H1 (cell line): Measurements from ENCODE around the gene LPP. TPM values are rescaled to one million over a fixed set of nuclear protein-coding genes. Genes with fewer than 3 reads are reported as not detected.

Experiments
- CTCF ChIA-PET: fragments of 300-600 bp; sonication (Branson Sonifier 250); formaldehyde crosslinking; loops from one replicate; lab custom pipeline; 2021; ENCODE audit not compliant: partially characterized antibody; lab: Charles Lee
- POLR2A ChIA-PET: fragments of 300-600 bp; sonication (Branson Sonifier 250); formaldehyde crosslinking; loops from one replicate; lab custom pipeline; 2021; ENCODE audit warnings: inconsistent platforms; ENCODE audit not compliant: partially characterized antibody; lab: Charles Lee
- DNase-seq, 2 experiments: peaks; one replicate each; pipeline versions ENCODE4 v3.0.0 to v3.0.0-alpha.2; 2010 to 2022; ENCODE audit warnings: low spot score in 2 of 2, low read depth in 1 of 2, mixed read lengths in 1 of 2
- FAIRE-seq: peaks from 2 replicates; lab custom pipeline; 2011; peaks lifted over from hg19 to GRCh38; lab: Jason Lieb, UNC
- H2AFZ ChIP-seq: 2 replicates; pipeline ENCODE4 v1.8.1; 2012; ENCODE audit warnings: low read length, inconsistent platforms
- H2AK5ac ChIP-seq: 2 replicates; pipeline ENCODE4 v1.6.1; 2013; ENCODE audit warnings: low read depth, low read length
- H2BK120ac ChIP-seq: replicated peaks from 2 replicates; pipeline ENCODE3; 2013; ENCODE audit warnings: low read depth, low read length, inconsistent platforms
- H2BK12ac ChIP-seq: 2 replicates; pipeline ENCODE4 v1.6.1; 2013; ENCODE audit warnings: low read depth, low read length
- H2BK15ac ChIP-seq: 2 replicates; pipeline ENCODE4 v1.6.1; 2013; ENCODE audit warnings: low read length
- H2BK20ac ChIP-seq: 2 replicates; pipeline ENCODE4 v1.6.1; 2013; ENCODE audit warnings: low read length
- H2BK5ac ChIP-seq: 2 replicates; pipeline ENCODE4 v1.6.1; 2013; ENCODE audit warnings: low read depth, low read length
- H3K14ac ChIP-seq: 2 replicates; pipeline ENCODE4 v1.6.1; 2013; ENCODE audit warnings: inconsistent platforms; ENCODE audit not compliant: insufficient read length
- H3K18ac ChIP-seq: 2 replicates; pipeline ENCODE4 v1.6.1; 2013; ENCODE audit warnings: low read length; ENCODE audit errors: extremely low read depth
- H3K23ac ChIP-seq: 2 replicates; pipeline ENCODE4 v1.6.1; 2013; ENCODE audit warnings: inconsistent platforms; ENCODE audit not compliant: insufficient read length
- H3K23me2 ChIP-seq: 2 replicates; pipeline ENCODE4 v1.6.1; 2013; ENCODE audit warnings: low read depth, low read length
- H3K27ac ChIP-seq: 2 replicates; pipeline ENCODE4 v1.6.1; 2011; ENCODE audit warnings: low read depth, low read length, inconsistent platforms
- H3K27me3 ChIP-seq, 4 experiments: replicated peaks in 1 of 4; 1 replicate in 1 of 4; 2 replicates in 3 of 4; pipeline versions ENCODE4 v1.6.1 to v1.8.1; 2011 to 2013; ENCODE audit warnings: low read length in 3 of 4, mild to moderate bottlenecking in 3 of 4, inconsistent platforms in 2 of 4, mixed read lengths in 2 of 4, moderate library complexity in 1 of 4; ENCODE audit not compliant: control insufficient read depth in 3 of 4, insufficient read depth in 3 of 4; ENCODE audit errors: extremely low read depth in 1 of 4
- H3K36me3 ChIP-seq, 4 experiments: 2 replicates each; pipeline versions ENCODE4 v1.6.1 to v1.8.1; 2011 to 2013; ENCODE audit warnings: mild to moderate bottlenecking in 4 of 4, low read length in 3 of 4, moderate library complexity in 2 of 4, control low read depth in 1 of 4, inconsistent platforms in 1 of 4; ENCODE audit not compliant: insufficient read depth in 4 of 4, control insufficient read depth in 2 of 4
- H3K4ac ChIP-seq: replicated peaks from 2 replicates; pipeline ENCODE3; 2013; ENCODE audit warnings: low read length, low read depth, mixed read lengths, inconsistent platforms; ENCODE audit not compliant: insufficient read length
- H3K4me1 ChIP-seq, 4 experiments: replicated peaks in 1 of 4; 1 replicate in 1 of 4; 2 replicates in 3 of 4; pipeline versions ENCODE4 v1.6.1 to v1.8.1; 2011 to 2013; ENCODE audit warnings: low read length in 3 of 4, inconsistent platforms in 2 of 4, mixed read lengths in 1 of 4; ENCODE audit not compliant: insufficient read depth in 4 of 4, control insufficient read depth in 3 of 4
- H3K4me2 ChIP-seq, 2 experiments: 2 replicates each; pipeline versions ENCODE4 v1.6.1 to v1.8.1; 2011 to 2013; ENCODE audit warnings: low read depth in 2 of 2, low read length in 2 of 2, control low read depth in 1 of 2, inconsistent platforms in 1 of 2, mild to moderate bottlenecking in 1 of 2; ENCODE audit not compliant: insufficient read depth in 1 of 2
- H3K4me3 ChIP-seq, 4 experiments: fragments of 200-600, 300-600 bp in 1 of 4; sonication (generic), shearing (Covaris generic), sonication (Bioruptor Twin) in 1 of 4; 2 replicates each; pipeline versions ENCODE4 v1.5.1 to v1.8.1; 2011 to 2016; ENCODE audit warnings: low read length in 4 of 4, low read depth in 3 of 4, control low read depth in 2 of 4, inconsistent platforms in 2 of 4, mild to moderate bottlenecking in 2 of 4, mixed read lengths in 1 of 4, moderate library complexity in 1 of 4; ENCODE audit not compliant: insufficient read depth in 2 of 4; ENCODE audit errors: extremely low read depth in 1 of 4
- H3K56ac ChIP-seq: replicated peaks from 2 replicates; pipeline ENCODE3; 2013; ENCODE audit warnings: low read depth, mild to moderate bottlenecking, mixed read lengths, low read length, inconsistent platforms; ENCODE audit not compliant: insufficient read length
- H3K79me1 ChIP-seq: 2 replicates; pipeline ENCODE4 v1.6.1; 2013; ENCODE audit warnings: low read depth, low read length, control low read depth
- H3K79me2 ChIP-seq, 2 experiments: 2 replicates each; pipeline versions ENCODE4 v1.6.1 to v1.8.1; 2012 to 2013; ENCODE audit warnings: low read length in 2 of 2, mild to moderate bottlenecking in 2 of 2, inconsistent platforms in 1 of 2; ENCODE audit not compliant: insufficient read depth in 2 of 2, control insufficient read depth in 1 of 2
- H3K9ac ChIP-seq, 4 experiments: replicated peaks in 1 of 4; 1 replicate in 1 of 4; 2 replicates in 3 of 4; pipeline versions ENCODE4 v1.6.1 to v1.8.1; 2011 to 2013; ENCODE audit warnings: low read depth in 3 of 4, low read length in 3 of 4, control low read depth in 2 of 4, mild to moderate bottlenecking in 2 of 4, moderate library complexity in 2 of 4, inconsistent platforms in 1 of 4; ENCODE audit errors: extremely low read depth in 1 of 4
- H3K9me3 ChIP-seq, 2 experiments: 2 replicates each; pipeline versions ENCODE4 v1.6.1 to v1.8.1; 2012 to 2013; ENCODE audit warnings: mild to moderate bottlenecking in 2 of 2, moderate library complexity in 2 of 2, control low read depth in 1 of 2, inconsistent platforms in 1 of 2, low read depth in 1 of 2, low read length in 1 of 2, mixed read lengths in 1 of 2; ENCODE audit not compliant: insufficient read depth in 2 of 2
- H4K20me1 ChIP-seq, 2 experiments: replicated peaks in 1 of 2; 2 replicates each; pipeline versions ENCODE3 to v1.8.1; 2011 to 2013; ENCODE audit warnings: inconsistent platforms in 2 of 2, low read length in 2 of 2, mild to moderate bottlenecking in 1 of 2; ENCODE audit not compliant: insufficient read depth in 2 of 2, control insufficient read depth in 1 of 2
- H4K5ac ChIP-seq: 2 replicates; pipeline ENCODE4 v1.6.1; 2013; ENCODE audit warnings: low read length, low read depth, mixed read lengths, inconsistent platforms; ENCODE audit not compliant: insufficient read length
- H4K8ac ChIP-seq: 2 replicates; pipeline ENCODE4 v1.8.0; 2013; ENCODE audit warnings: mild to moderate bottlenecking, moderate library complexity, low read length, inconsistent platforms; ENCODE audit not compliant: insufficient read depth; ENCODE audit errors: extremely low read depth
- H4K91ac ChIP-seq: replicated peaks from 2 replicates; pipeline ENCODE3; 2013; ENCODE audit warnings: low read length, mixed read lengths, inconsistent platforms; ENCODE audit not compliant: insufficient read length
- ATF2 ChIP-seq: IDR thresholded peaks from 2 replicates; pipeline ENCODE4 v1.6.1; 2012; ENCODE audit warnings: low read length, inconsistent platforms
- BACH1 ChIP-seq: IDR thresholded peaks from 2 replicates; pipeline ENCODE4 v1.6.1; 2012; ENCODE audit warnings: low read length, improper control_type of control experiment
- CHD1 ChIP-seq: IDR thresholded peaks from 2 replicates; pipeline ENCODE4 v1.6.1; 2012; ENCODE audit warnings: low read depth, low read length, improper control_type of control experiment
- EP300 ChIP-seq, 2 experiments: IDR thresholded peaks; 1 replicate in 1 of 2; 2 replicates in 1 of 2; pipeline ENCODE4 v1.6.1; 2011 to 2012; ENCODE audit warnings: low read depth in 2 of 2, low read length in 2 of 2, mild to moderate bottlenecking in 2 of 2, borderline replicate concordance in 1 of 2, inconsistent platforms in 1 of 2, moderate library complexity in 1 of 2
- HDAC6 ChIP-seq: IDR thresholded peaks from one replicate; pipeline ENCODE4 v1.7.1; 2012; ENCODE audit warnings: low read depth, mild to moderate bottlenecking, inconsistent platforms, low read length, moderate library complexity
- JUND ChIP-seq: IDR thresholded peaks from 2 replicates; pipeline ENCODE4 v1.6.1; 2011; ENCODE audit warnings: mild to moderate bottlenecking, improper control_type of control experiment, low read length
- MAFK ChIP-seq: IDR thresholded peaks from 2 replicates; pipeline ENCODE4 v1.6.1; 2012; ENCODE audit warnings: low read depth, mild to moderate bottlenecking, improper control_type of control experiment, low read length
- RAD21 ChIP-seq, 2 experiments: IDR thresholded peaks in 1 of 2; conservative IDR thresholded peaks in 1 of 2; 2 replicates each; pipeline ENCODE4 v1.6.1; 2011; ENCODE audit warnings: low read depth in 2 of 2, low read length in 2 of 2, improper control_type of control experiment in 1 of 2, inconsistent platforms in 1 of 2, mild to moderate bottlenecking in 1 of 2, moderate library complexity in 1 of 2
- SP2 ChIP-seq: IDR thresholded peaks from 2 replicates; pipeline ENCODE4 v1.6.1; 2012; ENCODE audit warnings: mild to moderate bottlenecking, low read length, inconsistent platforms
- TCF12 ChIP-seq: IDR thresholded peaks from 2 replicates; pipeline ENCODE4 v1.6.1; 2011; ENCODE audit warnings: low read depth, mild to moderate bottlenecking, low read length
- WGBS, 2 experiments: shearing (Covaris generic) in 1 of 2; methylation state at CpG; one replicate each; pipeline versions ENCODE4 v1.1.6 to v1.1.7; 2013 to 2015; ENCODE audit warnings: low lambda C conversion rate in 2 of 2, mixed read lengths in 2 of 2, inconsistent platforms in 1 of 2, low coverage in 1 of 2, missing lambda C conversion rate in 1 of 2; ENCODE audit not compliant: insufficient replicate concordance in 2 of 2, insufficient coverage in 1 of 2, insufficient read length in 1 of 2; ENCODE audit errors: extremely low coverage in 1 of 2, missing lambda C conversion rate in 1 of 2; 5-methylcytosine and 5-hydroxymethylcytosine counted together
- polyA plus RNA-seq, 7 experiments: library from polyadenylated mRNA; depleted of rRNA in 3 of 7; stranded (reverse) in 5 of 7; unstranded in 2 of 7; fragments of >200 nt in 5 of 7; fragments of 200-250 nt in 2 of 7; gene quantifications; 1 replicate in 5 of 7; 2 replicates in 1 of 7; 4 replicates in 1 of 7; pipeline versions ENCODE4 v1.2.1 to v1.2.3, GENCODE V29; 2011 to 2013; ENCODE audit warnings: missing spikeins in 2 of 7, mixed read lengths in 2 of 7
- total RNA-seq: library from RNA; stranded (reverse); fragmentation: NEBNext Ultra II Directional; extraction: Animal tissue kit (Norgen Biotek cat#: 25700); gene quantifications from 2 replicates; pipeline ENCODE4 v1.2.1, GENCODE V29; 2021

The LPP gene
- total and polyA plus RNA-seq, 2 of the 8 experiments (the other 6 are each of a cell fraction or from before 2014, with no cell fraction given), result 10.0 to 53.3 TPM

GRCh38 chr3:188480011-188480410 is 326.1 kb downstream of the LPP start:
- H3K4me2 ChIP-seq, result no peak overlapping the region
- no peak for DNase-seq
- 95% methylated on average over 4 of the region's 4 CpGs; no CpG with 5 or more reads in 1 of the 2 experiments for WGBS, 2 experiments
- no peak for TF ChIP-seq TCF12
- no peak for TF ChIP-seq RAD21 (IDR thresholded peaks at IDR 0.05 in 1 of 2, conservative IDR thresholded peaks at IDR 0.05 in 1 of 2; ENCODE audit: low read depth in 2 of 2, low read length in 2 of 2)
- TF ChIP-seq JUND, result no peak
- TF ChIP-seq HDAC6, result no peak
- TF ChIP-seq ATF2, result no peak
- TF ChIP-seq CHD1, result no peak
- TF ChIP-seq EP300 (IDR thresholded peaks at IDR 0.05; ENCODE audit: borderline replicate concordance in 1 of 2, low read depth in 2 of 2, low read length in 2 of 2), result no peak
- TF ChIP-seq MAFK, result no peak
- TF ChIP-seq BACH1, result no peak
- no peak for TF ChIP-seq SP2

More at GRCh38 chr3:188480011-188480410, 326.1 kb downstream of the LPP start:
- H3K4me3 ChIP-seq, result no peak overlapping the region
- H3K9me3 ChIP-seq, result no peaks in the 10 kb centered on the region
- H3K9ac ChIP-seq, result no peak overlapping the region
- no peaks in the 10 kb centered on the region for H3K79me1 ChIP-seq
- no peak overlapping the region for H4K5ac ChIP-seq
- H4K20me1 ChIP-seq, result no peaks in the 10 kb centered on the region
- H3K56ac ChIP-seq, result no peak overlapping the region
- no peak overlapping the region for H2BK20ac ChIP-seq
- H2BK5ac ChIP-seq, result no peak overlapping the region
- H2AK5ac ChIP-seq, result no peak overlapping the region
- no peak for FAIRE-seq
- no peak overlapping the region for H3K4ac ChIP-seq
- H3K23me2 ChIP-seq, result no peaks in the 10 kb centered on the region
- no peak overlapping the region for H2AFZ ChIP-seq
- H3K4me1 ChIP-seq, result peaks cover 0 to 4% (median 1%) of the 10 kb centered on the region in 4 experiments; a peak in 1 of 7 replicates
- no peak overlapping the region for H2BK15ac ChIP-seq
- no peak overlapping the region for H3K23ac ChIP-seq
- H3K18ac ChIP-seq, result no peak overlapping the region
- H4K8ac ChIP-seq, result no peak overlapping the region
- H3K79me2 ChIP-seq, result no peaks in the 10 kb centered on the region
- ChIA-PET POLR2A (no interaction called here), CTCF (interaction anchor here (1.3 kb wide), 1 partner anchor 8 kb away, joined by 3 read pairs; no protein-coding TSS in a partner anchor)
- H2BK12ac ChIP-seq, result no peak overlapping the region
- no peaks in the 10 kb centered on the region for H3K27me3 ChIP-seq
- no peak overlapping the region for H3K27ac ChIP-seq
- no peak overlapping the region for H4K91ac ChIP-seq
- no peaks in the 10 kb centered on the region; a peak in 1 of 8 replicates for H3K36me3 ChIP-seq
- no peak overlapping the region for H2BK120ac ChIP-seq
- H3K14ac ChIP-seq, result no peak overlapping the region
